Dendritic cell treated with granulocyte-macrophage colony-stimulating factor and Interleukin-4, amounts not matched to agents 40 ng/mL and 50 ng/mL, for 4 days (primary cell): ENCODE measurements around the gene MANF.

ENCODE experiments used
- H3K27ac Mint-ChIP-seq: one replicate; pipeline ENCODE4 v1.8.0; 2022; ENCODE audit warnings: mild to moderate bottlenecking, mixed read lengths
- H3K27me3 Mint-ChIP-seq: one replicate; pipeline ENCODE4 v1.8.0; 2022; ENCODE audit warnings: mild to moderate bottlenecking, mixed read lengths
- H3K36me3 Mint-ChIP-seq: one replicate; pipeline ENCODE4 v1.8.0; 2022; ENCODE audit warnings: low read depth, mixed read lengths
- H3K4me1 Mint-ChIP-seq: one replicate; pipeline ENCODE4 v1.8.0; 2022; ENCODE audit warnings: low read depth, mixed read lengths
- H3K4me3 Mint-ChIP-seq: one replicate; pipeline ENCODE4 v1.8.0; 2022; ENCODE audit warnings: mild to moderate bottlenecking, moderate library complexity, mixed read lengths
- H3K9me3 Mint-ChIP-seq: one replicate; pipeline ENCODE4 v1.8.0; 2022; ENCODE audit warnings: mixed read lengths
- intact Hi-C: fragments of 100-400 bp; cut with micrococcal nuclease; formaldehyde crosslinking; loops from one replicate; pipeline ENCODE4 v1.15.0; 2022

The MANF gene

DNA sequence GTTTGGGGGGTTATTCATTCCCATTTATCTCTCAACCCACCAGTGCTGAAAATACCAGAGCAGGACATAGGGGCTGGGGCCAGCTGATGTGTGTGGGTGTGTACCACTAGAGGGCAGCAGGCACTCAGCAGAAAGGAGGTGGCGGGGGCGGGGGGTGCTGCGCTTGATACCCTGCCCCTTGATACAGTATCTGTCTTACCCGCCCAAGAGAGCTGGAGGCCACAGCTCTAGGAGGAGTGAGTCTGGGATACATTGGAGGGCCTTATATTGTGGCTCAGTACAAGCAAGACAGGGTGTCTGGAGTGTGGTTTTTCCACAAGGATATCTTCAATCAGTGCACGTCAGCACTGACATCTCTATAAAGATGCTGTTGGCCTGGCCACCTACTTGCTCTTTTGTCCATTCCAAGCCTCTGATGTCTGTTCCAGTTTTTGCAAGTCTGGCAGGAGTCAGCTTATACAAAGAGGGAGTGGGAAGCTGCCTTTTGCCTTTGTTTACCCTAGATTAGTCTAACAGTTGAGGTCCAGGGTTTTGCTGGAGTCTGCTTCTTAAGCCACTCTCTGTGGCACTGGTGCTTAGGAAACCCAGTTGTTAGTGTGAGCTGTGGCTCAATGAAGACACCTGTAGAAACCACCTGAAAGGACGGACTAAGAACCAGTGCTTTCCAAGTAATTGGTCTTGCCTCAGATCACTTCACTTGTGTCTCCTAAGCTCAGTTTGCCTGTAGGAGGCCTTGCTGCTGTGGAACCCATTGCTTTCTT, 4.5 kb downstream of the MANF start:
- Mint-ChIP-seq H3K9me3 (no peaks in the 10 kb centered on the region), H3K36me3 (peaks cover 92% of the 10 kb centered on the region), H3K4me1 (peaks cover 80% of the 10 kb centered on the region), H3K27ac (peak overlapping the region; percentile 45), H3K27me3 (no peaks in the 10 kb centered on the region), H3K4me3 (no peak overlapping the region)
- intact Hi-C loops, result loop anchor here (5.0 kb wide), 2 partner anchors 293 to 772 kb away; partner anchors contain the start of gene MAPKAPK3

DNA sequence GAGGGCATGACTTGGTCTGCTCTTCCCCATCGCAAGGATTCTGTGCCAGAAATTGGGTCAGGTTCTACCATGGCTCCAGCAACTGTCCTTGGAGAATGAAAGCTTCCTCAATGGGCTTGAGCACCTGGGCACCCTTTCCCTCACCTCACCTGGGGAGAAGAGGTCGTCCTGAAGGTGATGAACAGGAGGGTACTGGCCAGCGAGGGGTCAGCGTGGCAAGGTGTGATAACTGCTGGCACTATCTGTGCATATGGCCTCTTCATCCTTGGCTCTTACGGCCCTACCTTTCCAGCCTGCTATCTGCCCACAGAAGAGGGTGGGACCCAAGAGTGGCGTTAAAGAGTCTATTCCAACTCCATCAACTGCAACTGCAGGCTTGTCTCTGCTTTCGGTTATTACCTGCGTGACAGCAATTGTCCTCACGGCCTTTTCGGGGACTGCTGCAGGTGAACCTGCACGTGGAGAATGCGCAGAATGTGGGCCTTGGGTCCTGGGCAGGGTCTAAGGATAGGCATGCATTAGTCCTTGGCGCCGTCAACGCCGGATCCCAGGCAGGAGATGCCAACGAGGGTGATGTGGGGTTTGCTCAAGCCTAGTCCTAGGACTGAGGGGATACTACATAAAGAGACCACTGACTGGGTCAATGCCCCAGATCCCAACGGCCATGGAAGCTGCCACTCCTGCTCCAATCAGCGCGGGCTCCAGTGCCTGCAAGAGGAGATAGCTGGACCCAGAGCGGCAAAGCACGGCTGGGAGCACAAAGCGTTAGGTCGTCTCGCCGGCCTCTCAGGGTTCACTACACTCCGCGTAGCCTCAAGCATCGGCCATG, 5.4 kb downstream of the MANF start:
- H3K4me1 Mint-ChIP-seq, result peaks cover 88% of the 10 kb centered on the region
- peak overlapping the region; percentile 69 for H3K4me3 Mint-ChIP-seq
- peak overlapping the region; percentile 56 for H3K27ac Mint-ChIP-seq
- no peaks in the 10 kb centered on the region for H3K9me3 Mint-ChIP-seq
- no peaks in the 10 kb centered on the region for H3K27me3 Mint-ChIP-seq
- intact Hi-C loops, result loop anchor here (1.0 kb wide), 2 partner anchors 11 to 44 kb away; no protein-coding TSS in a partner anchor
- peaks cover 92% of the 10 kb centered on the region for H3K36me3 Mint-ChIP-seq

DNA sequence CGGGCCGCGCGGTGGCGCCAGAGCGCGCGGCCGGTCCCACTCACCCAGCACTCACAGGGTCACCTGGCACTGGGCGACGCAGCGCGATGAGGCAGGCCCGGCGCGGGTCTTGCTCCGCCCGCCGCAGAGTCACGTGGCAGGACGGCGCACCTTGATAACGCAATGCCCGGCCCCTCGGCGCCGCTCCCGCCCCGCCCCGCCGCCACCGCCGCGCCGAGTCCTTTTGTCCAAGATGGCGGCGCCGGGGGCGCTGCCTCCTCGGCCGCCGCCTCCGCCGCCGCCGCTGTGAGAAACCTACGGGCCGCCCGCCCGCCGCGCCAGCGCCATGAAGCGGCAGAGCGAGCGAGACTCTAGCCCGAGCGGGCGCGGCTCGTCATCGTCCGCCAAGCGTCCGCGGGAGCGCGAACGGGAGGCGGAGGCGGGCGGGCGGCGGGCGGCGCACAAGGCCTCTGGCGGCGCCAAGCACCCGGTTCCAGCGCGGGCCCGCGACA, 6.0 kb downstream of the MANF start, which contains the start of gene RBM15B:
Gene RBM15B, plus strand, starts transcription at position 211 of the 491 bp plus-strand sequence. Its CDS starts 115 bp downstream, at position 326.
- Mint-ChIP-seq H3K9me3 (no peaks in the 10 kb centered on the region), H3K4me1 (peaks cover 88% of the 10 kb centered on the region), H3K27ac (peak within 1 kb of the TSS; percentile 81), H3K4me3 (peak within 1 kb of the TSS; percentile 81), H3K36me3 (peaks cover 92% of the 10 kb centered on the region), H3K27me3 (no peaks in the 10 kb centered on the region)
- intact Hi-C loops, result loop anchor here (1.0 kb wide), 2 partner anchors 10 to 43 kb away; no protein-coding TSS in a partner anchor

DNA sequence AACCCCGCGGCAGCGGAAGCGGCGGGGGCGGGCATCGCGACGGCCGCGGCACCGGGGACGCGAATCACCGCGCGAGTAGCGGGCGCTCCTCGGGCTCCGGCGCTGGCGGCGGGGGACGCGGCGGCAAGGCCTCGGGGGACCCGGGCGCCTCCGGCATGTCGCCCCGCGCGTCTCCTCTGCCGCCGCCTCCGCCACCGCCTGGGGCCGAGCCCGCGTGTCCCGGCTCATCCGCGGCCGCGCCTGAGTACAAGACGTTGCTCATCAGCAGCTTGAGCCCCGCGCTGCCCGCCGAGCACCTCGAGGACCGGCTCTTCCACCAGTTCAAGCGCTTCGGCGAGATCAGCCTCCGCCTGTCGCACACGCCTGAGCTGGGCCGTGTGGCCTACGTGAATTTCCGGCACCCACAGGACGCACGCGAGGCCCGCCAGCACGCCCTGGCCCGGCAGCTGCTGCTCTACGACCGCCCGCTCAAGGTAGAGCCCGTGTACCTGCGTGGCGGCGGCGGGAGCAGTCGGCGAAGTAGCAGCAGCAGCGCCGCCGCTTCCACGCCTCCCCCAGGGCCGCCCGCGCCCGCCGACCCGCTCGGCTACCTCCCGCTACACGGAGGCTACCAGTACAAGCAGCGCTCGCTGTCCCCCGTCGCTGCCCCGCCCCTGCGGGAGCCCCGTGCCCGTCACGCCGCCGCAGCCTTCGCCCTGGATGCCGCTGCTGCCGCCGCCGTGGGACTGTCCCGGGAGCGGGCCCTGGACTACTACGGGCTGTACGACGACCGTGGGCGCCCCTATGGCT, 6.7 kb downstream of the MANF start:
- intact Hi-C loops, result loop anchor here (1.0 kb wide), 2 partner anchors 10 to 43 kb away; no protein-coding TSS in a partner anchor
- peak overlapping the region; percentile 81 for H3K27ac Mint-ChIP-seq
- H3K9me3 Mint-ChIP-seq, result no peaks in the 10 kb centered on the region
- peaks cover 92% of the 10 kb centered on the region for H3K36me3 Mint-ChIP-seq
- H3K27me3 Mint-ChIP-seq, result no peaks in the 10 kb centered on the region
- H3K4me1 Mint-ChIP-seq, result peaks cover 88% of the 10 kb centered on the region
- peak overlapping the region; percentile 81 for H3K4me3 Mint-ChIP-seq

DNA sequence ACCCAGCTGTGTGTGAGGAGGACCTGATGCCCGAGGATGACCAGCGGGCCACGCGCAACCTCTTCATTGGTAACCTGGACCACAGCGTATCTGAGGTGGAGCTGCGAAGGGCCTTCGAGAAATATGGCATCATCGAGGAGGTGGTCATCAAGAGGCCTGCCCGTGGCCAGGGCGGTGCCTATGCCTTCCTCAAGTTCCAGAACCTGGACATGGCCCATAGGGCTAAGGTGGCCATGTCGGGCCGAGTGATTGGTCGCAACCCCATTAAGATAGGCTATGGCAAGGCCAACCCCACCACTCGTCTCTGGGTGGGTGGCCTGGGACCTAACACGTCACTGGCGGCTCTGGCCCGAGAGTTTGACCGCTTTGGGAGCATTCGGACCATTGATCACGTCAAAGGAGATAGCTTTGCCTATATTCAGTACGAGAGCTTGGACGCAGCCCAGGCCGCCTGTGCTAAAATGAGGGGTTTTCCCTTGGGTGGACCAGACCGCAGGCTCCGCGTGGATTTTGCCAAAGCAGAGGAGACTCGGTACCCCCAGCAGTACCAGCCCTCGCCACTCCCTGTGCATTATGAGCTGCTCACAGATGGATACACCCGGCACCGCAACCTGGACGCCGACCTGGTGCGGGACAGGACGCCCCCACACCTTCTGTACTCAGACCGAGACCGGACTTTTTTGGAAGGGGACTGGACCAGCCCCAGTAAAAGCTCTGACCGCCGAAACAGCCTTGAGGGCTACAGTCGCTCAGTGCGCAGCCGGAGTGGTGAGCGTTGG, 7.5 kb downstream of the MANF start:
- Mint-ChIP-seq H3K9me3 (no peaks in the 10 kb centered on the region), H3K4me1 (peaks cover 85% of the 10 kb centered on the region), H3K27me3 (no peaks in the 10 kb centered on the region), H3K4me3 (peak overlapping the region; percentile 81), H3K36me3 (peaks cover 92% of the 10 kb centered on the region), H3K27ac (peak overlapping the region; percentile 81)
- intact Hi-C loops, result no loop called here

DNA sequence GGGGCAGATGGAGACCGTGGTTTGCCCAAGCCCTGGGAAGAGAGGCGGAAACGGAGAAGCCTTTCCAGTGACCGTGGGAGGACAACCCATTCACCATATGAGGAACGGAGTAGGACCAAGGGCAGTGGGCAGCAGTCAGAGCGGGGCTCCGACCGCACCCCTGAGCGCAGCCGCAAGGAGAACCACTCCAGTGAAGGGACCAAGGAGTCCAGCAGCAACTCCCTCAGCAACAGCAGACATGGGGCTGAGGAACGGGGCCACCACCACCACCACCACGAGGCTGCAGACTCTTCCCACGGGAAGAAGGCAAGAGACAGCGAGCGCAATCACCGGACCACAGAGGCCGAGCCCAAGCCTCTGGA, 8.0 kb downstream of the MANF start:
- H3K36me3 Mint-ChIP-seq, result peaks cover 92% of the 10 kb centered on the region
- peak overlapping the region; percentile 81 for H3K27ac Mint-ChIP-seq
- H3K9me3 Mint-ChIP-seq, result no peaks in the 10 kb centered on the region
- intact Hi-C loops, result no loop called here
- no peaks in the 10 kb centered on the region for H3K27me3 Mint-ChIP-seq
- H3K4me1 Mint-ChIP-seq, result peaks cover 80% of the 10 kb centered on the region
- H3K4me3 Mint-ChIP-seq, result no peak overlapping the region

DNA sequence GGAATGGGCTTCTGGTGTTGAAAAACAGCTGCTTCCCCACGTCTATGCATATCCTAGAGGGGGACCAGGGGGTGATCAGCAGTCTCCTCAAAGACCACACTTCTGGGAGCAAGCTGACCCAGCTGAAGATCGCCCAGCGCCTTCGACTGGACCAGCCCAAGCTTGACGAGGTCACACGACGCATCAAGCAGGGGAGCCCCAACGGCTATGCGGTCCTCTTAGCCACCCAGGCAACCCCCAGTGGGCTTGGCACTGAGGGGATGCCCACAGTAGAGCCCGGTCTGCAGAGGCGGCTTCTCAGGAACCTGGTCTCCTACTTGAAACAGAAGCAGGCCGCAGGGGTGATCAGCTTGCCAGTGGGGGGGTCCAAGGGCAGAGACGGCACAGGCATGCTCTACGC, 8.5 kb downstream of the MANF start:
- H3K36me3 Mint-ChIP-seq, result peaks cover 87% of the 10 kb centered on the region
- intact Hi-C loops, result no loop called here
- peak overlapping the region; percentile 81 for H3K27ac Mint-ChIP-seq
- no peaks in the 10 kb centered on the region for H3K27me3 Mint-ChIP-seq
- H3K4me3 Mint-ChIP-seq, result no peak overlapping the region
- peaks cover 77% of the 10 kb centered on the region for H3K4me1 Mint-ChIP-seq
- no peaks in the 10 kb centered on the region for H3K9me3 Mint-ChIP-seq

DNA sequence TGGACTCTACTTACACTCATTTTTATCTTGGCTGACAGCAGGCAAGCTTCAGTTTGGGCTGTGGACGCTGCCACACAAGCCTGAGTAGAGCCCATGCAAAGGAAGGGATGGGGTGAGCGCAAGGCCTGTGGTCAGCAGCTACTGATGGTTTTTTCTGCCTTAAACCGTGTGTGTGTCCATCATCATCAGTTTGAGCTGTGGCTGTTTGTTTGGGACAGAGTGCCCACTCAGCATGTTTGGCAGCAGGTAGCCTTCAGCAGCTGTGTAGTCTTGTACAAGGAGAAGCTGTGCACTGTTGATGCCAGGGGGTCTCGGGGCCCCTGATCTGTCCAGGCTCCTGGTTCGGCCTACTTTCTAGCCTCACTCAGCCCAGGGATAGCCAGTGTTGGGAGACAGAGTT, 9.4 kb downstream of the MANF start:
- Mint-ChIP-seq H3K4me3 (no peak overlapping the region), H3K9me3 (no peaks in the 10 kb centered on the region), H3K27ac (peak overlapping the region; percentile 58), H3K27me3 (no peaks in the 10 kb centered on the region), H3K36me3 (peaks cover 78% of the 10 kb centered on the region), H3K4me1 (peaks cover 77% of the 10 kb centered on the region)
- intact Hi-C loops, result no loop called here

DNA sequence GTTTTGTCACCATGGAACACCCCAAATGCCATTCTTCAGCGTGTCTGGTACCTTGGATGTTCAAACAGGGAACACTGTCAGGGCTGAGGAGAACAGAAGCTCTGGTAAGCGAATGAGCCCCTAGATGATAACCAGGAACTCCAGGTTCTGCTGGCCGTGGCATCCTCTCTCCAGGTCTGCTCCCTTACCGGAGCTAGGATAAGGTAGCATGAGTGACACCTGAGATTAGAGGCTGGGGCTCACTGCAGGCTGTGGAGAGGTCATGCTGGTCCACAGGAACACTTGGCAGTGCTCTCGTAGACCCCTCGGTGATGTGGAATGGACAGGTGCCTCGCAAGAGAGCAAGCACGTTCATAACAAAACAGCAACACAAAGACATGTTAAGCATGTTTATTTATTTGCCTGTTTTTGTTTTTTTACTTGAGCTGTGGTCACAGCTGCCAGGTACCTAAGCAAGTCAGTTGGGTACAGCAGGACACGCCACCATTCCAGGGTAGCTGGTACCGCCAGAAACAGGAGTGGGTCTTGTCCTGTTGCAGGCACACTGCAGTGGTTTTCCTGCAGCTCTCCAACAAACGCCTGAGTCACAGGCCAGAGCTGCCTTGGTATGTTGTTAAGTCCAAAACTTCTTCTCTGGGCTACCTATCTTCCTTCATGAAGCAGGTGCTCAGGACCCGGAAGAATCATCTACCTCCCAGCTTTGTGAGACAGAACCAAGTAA, 10.6 kb downstream of the MANF start:
- intact Hi-C loops, result no loop called here
- no peak overlapping the region for H3K4me3 Mint-ChIP-seq
- peak overlapping the region; percentile 58 for H3K27ac Mint-ChIP-seq
- no peaks in the 10 kb centered on the region for H3K9me3 Mint-ChIP-seq
- peaks cover 67% of the 10 kb centered on the region for H3K36me3 Mint-ChIP-seq
- H3K4me1 Mint-ChIP-seq, result peaks cover 78% of the 10 kb centered on the region
- no peaks in the 10 kb centered on the region for H3K27me3 Mint-ChIP-seq

DNA sequence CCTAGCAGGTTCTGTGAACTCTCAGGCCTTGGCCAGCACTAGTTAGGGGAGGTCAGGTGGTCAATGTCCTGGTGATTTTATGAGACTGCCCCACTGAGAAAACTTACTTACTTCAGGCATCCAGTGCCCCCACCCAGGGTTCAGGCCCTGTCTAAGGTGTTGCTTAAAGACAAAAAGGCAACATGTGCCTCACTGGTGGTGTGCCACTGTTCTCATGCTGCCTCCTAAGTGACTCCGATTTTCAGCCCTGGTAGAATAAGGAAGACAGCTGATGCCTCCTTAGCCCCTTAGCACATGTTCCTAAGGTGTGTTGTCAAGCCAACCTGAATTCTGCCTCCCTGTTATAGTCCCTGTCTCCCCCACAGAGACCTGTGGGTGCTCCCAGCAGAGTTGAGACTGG, 11.3 kb downstream of the MANF start:
- intact Hi-C loops, result no loop called here
- H3K9me3 Mint-ChIP-seq, result no peaks in the 10 kb centered on the region
- H3K4me1 Mint-ChIP-seq, result peaks cover 83% of the 10 kb centered on the region
- H3K27me3 Mint-ChIP-seq, result no peaks in the 10 kb centered on the region
- no peak overlapping the region for H3K4me3 Mint-ChIP-seq
- peaks cover 67% of the 10 kb centered on the region for H3K36me3 Mint-ChIP-seq
- peak overlapping the region; percentile 58 for H3K27ac Mint-ChIP-seq

DNA sequence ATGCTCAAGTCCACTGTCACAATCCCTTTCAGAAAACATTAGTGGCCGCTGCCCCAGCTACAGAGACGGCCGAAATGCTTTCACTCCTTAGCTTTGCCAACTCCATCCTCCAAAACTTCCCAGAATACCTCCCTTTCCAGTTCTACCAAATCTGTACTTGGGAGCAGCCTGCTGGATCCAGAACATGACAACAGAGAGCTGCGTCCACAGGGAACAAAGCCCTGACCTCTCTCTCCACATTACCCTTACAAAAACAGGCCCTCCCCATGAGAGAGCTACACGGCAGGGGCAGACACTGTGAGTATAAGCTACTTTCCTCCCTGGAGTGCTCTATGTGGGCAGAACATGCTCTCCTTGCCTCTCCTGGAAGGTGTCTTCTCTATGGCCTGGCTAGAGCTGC, 12.3 kb downstream of the MANF start:
- Mint-ChIP-seq H3K27ac (peak overlapping the region; percentile 58), H3K9me3 (no peaks in the 10 kb centered on the region), H3K36me3 (peaks cover 62% of the 10 kb centered on the region), H3K4me1 (peaks cover 89% of the 10 kb centered on the region), H3K27me3 (no peaks in the 10 kb centered on the region), H3K4me3 (no peak overlapping the region)
- intact Hi-C loops, result no loop called here

DNA sequence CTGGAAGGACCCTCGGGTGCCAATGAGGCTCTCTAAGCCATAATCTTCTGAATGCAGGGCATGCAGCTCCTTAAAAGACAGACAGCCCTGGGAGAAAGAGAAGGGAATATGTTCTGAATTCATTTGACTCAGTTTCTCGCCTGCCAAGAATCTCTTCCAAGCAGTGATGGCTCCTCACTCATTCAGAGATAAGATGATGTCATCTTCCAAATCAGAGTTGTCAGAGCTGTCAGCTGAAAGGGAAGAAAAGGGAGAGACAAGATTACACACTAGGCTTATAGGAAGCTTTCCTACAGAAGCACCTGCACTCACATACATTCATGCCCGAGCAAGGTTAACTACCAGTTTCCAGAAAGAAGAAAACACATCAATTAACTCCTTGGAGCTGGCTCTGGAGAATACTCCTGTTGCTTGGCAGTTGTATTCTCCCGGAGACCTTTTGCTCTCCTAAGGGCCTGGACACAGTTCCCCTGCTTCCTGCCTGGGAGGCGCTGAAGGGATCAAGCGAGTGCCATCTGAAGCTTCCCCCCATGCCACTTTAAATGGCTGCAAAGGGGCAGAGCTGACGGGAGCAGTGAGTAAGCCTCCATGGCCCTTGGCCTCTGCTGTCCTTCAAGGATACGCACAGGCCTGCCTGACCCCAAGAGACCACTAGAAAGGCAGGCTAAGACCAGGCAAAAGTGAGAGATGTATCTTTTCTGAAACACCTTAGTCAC, 13.7 kb downstream of the MANF start:
- no peaks in the 10 kb centered on the region for H3K27me3 Mint-ChIP-seq
- intact Hi-C loops, result no loop called here
- peaks cover 59% of the 10 kb centered on the region for H3K36me3 Mint-ChIP-seq
- peak overlapping the region; percentile 76 for H3K27ac Mint-ChIP-seq
- H3K4me3 Mint-ChIP-seq, result no peak overlapping the region
- H3K9me3 Mint-ChIP-seq, result no peaks in the 10 kb centered on the region
- peaks cover 89% of the 10 kb centered on the region for H3K4me1 Mint-ChIP-seq
